Testis (tissue), 3 donors: ENCODE results near the gene ISL1. TPM values are rescaled to one million over a fixed set of nuclear protein-coding genes. Genes with fewer than 3 reads are reported as not detected.

Experiments used
- DNase-seq: peaks from one replicate; pipeline ENCODE4 v3.0.0-alpha.2; 2019
- H3K27ac ChIP-seq, 2 donors: fragments of 200-600 bp; sonication (generic); one replicate each; pipeline ENCODE4 v1.5.1; 2019
- H3K27me3 ChIP-seq: fragments of 200-600 bp; sonication (generic); one replicate; pipeline ENCODE4 v1.5.1; 2019
- H3K36me3 ChIP-seq: fragments of 200-600 bp; sonication (generic); one replicate; pipeline ENCODE4 v1.5.1; 2017; ENCODE audit warnings: low read depth; ENCODE audit errors: missing control alignments
- H3K4me1 ChIP-seq: fragments of 200-600 bp; sonication (generic); one replicate; pipeline ENCODE4 v1.5.1; 2019
- H3K4me3 ChIP-seq, 2 donors: fragments of 200-600 bp; sonication (generic); one replicate each; pipeline ENCODE4 v1.5.1; 2017 to 2019
- H3K9me3 ChIP-seq: fragments of 200-600 bp; sonication (generic); one replicate; pipeline ENCODE4 v1.5.1; 2017
- POLR2A ChIP-seq: fragments of 450-650 bp; IDR thresholded peaks from one replicate; pipeline ENCODE4 v1.6.1; 2017; ENCODE audit warnings: antibody characterized with exemption, mild to moderate bottlenecking, moderate library complexity
- WGBS, 2 donors: methylation state at CpG; one replicate each; pipeline ENCODE4 v1.1.5; 2018; 5-methylcytosine and 5-hydroxymethylcytosine counted together
- intact Hi-C: fragments of 100-400 bp; cut with DNase I; formaldehyde crosslinking; loops from one replicate; pipeline ENCODE4 v1.15.1; 2023; ENCODE audit warnings: low total_unique reads
- polyA plus RNA-seq: library from polyadenylated mRNA; stranded (reverse); fragments of 350-450 nt; fragmentation: Illumina TruSeq; extraction: RNeasy Lipid Tissue Mini Kit (QIAGEN cat#74804); gene quantifications from one replicate; pipeline ENCODE4 v1.2.3, GENCODE V29; 2014; ENCODE audit warnings: low read depth, low replicate concordance; ENCODE audit not compliant: insufficient read depth
- total RNA-seq, 2 donors: library from RNA; depleted of rRNA; stranded (reverse); fragments of >200 nt; gene quantifications; one replicate each; pipeline ENCODE4 v1.2.3, GENCODE V29; 2016
- TF ChIP-seq, protein P1 (sequence below), 3 experiments: fragments of 450-650 bp in 2 of 3; fragments of 200-600 bp in 1 of 3; sonication (generic) in 1 of 3; IDR thresholded peaks; one replicate each; pipeline ENCODE4 v1.5.1; 2016 to 2019; ENCODE audit warnings: antibody characterized with exemption in 3 of 3, mild to moderate bottlenecking in 2 of 3, moderate library complexity in 1 of 3

Gene ISL1
- total and polyA plus RNA-seq, 3 donors from 2014 or later = 2.4 to 5.4 (median 4.5) TPM

DNA sequence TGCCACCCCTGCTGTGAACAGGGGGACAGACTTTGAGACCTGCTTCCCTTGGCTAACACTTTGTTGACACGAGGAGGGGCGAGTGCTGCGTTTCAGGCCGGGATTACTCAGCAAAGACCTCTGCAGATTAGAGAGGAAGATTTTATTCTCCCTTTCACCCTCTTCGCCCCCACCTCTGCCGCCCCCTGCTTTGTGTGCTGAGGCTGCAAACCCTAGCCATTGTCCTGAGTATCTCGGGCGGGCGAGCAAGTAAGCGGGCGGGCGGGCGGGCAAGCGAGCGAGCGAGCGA, 6.0 kb downstream of the ISL1 start:
- Histone ChIP-seq H3K9me3 (no peaks in the 10 kb centered on the region), H3K4me3 (peak overlapping the region in 1 of 2 donors; percentile 34), H3K27ac (no peak overlapping the region), H3K4me1 (peaks cover 5% of the 10 kb centered on the region), H3K36me3 (no peaks in the 10 kb centered on the region), H3K27me3 (no peaks in the 10 kb centered on the region)
- TF ChIP-seq, protein P1, sequence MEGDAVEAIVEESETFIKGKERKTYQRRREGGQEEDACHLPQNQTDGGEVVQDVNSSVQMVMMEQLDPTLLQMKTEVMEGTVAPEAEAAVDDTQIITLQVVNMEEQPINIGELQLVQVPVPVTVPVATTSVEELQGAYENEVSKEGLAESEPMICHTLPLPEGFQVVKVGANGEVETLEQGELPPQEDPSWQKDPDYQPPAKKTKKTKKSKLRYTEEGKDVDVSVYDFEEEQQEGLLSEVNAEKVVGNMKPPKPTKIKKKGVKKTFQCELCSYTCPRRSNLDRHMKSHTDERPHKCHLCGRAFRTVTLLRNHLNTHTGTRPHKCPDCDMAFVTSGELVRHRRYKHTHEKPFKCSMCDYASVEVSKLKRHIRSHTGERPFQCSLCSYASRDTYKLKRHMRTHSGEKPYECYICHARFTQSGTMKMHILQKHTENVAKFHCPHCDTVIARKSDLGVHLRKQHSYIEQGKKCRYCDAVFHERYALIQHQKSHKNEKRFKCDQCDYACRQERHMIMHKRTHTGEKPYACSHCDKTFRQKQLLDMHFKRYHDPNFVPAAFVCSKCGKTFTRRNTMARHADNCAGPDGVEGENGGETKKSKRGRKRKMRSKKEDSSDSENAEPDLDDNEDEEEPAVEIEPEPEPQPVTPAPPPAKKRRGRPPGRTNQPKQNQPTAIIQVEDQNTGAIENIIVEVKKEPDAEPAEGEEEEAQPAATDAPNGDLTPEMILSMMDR (IDR thresholded peaks at IDR 0.05) = no peak
- TF ChIP-seq POLR2A = no peak
- no peak for DNase-seq
- WGBS, 2 donors = 1 to 2% methylated on average over 15 to 17 of the region's 17 CpGs
- intact Hi-C loops = no loop called here

DNA sequence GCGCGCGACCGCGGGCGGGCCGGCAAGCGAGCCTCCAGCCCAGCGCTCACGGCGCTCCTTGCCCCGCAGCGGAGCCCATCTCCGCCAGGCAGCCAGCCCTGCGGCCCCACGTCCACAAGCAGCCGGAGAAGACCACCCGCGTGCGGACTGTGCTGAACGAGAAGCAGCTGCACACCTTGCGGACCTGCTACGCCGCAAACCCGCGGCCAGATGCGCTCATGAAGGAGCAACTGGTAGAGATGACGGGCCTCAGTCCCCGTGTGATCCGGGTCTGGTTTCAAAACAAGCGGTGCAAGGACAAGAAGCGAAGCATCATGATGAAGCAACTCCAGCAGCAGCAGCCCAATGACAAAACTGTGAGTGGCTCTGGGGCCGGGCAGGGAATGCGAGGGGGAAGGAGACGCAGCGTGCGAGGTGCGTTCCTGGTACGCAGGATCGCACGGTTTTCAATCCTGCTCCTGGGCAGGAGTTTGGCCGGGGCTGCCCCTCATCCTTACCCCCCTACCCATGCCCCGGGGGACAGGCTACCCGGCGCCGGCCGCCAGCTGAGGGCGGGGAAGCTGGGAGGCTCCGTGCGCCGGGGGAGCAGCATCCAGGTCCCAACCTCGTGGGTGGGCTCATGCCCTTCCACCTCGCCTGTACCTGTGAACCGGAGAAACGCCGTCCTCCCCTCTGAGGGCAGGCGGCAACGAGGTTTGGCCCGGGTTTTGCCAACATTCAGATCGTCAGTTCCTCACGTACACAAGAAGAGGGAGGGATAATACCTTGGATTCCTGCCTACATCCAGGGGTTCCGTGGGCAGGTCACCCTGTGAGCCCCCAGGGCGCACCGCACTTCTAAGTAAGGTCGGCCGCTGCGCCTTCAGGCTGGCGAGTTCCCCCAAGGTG, 6.6 kb downstream of the ISL1 start:
- TF ChIP-seq, protein P1 (IDR thresholded peaks at IDR 0.05) = no peak
- no peak for TF ChIP-seq POLR2A
- intact Hi-C loops = no loop called here
- WGBS, 2 donors = 0 to 3% methylated on average over 39 to 67 of the region's 68 CpGs
- H3K27ac ChIP-seq = no peak overlapping the region
- no peaks in the 10 kb centered on the region for H3K27me3 ChIP-seq
- H3K4me1 ChIP-seq = peaks cover 5% of the 10 kb centered on the region
- no peak for DNase-seq
- H3K9me3 ChIP-seq = no peaks in the 10 kb centered on the region
- no peaks in the 10 kb centered on the region for H3K36me3 ChIP-seq
- H3K4me3 ChIP-seq = peak overlapping the region in 1 of 2 donors; percentile 34

DNA sequence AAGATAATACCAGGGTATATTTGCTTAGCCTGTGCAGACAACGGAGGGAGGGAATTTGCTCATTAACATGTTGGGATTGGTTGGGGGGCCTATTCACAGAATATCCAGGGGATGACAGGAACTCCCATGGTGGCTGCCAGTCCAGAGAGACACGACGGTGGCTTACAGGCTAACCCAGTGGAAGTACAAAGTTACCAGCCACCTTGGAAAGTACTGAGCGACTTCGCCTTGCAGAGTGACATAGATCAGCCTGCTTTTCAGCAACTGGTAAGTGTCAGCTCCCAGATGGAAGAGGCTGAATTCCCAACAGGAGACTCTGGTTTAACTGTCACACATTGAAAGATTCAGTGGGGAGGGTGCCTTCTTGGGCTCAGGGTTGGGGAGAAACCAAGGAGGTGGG, 7.9 kb downstream of the ISL1 start:
- Histone ChIP-seq H3K27me3 (no peaks in the 10 kb centered on the region), H3K4me1 (peaks cover 5% of the 10 kb centered on the region), H3K4me3 (no peak overlapping the region), H3K9me3 (no peaks in the 10 kb centered on the region), H3K27ac (no peak overlapping the region), H3K36me3 (no peaks in the 10 kb centered on the region)
- DNase-seq = no peak
- no peak for TF ChIP-seq POLR2A
- TF ChIP-seq, protein P1 (IDR thresholded peaks at IDR 0.05) = no peak
- 41 to 54% methylated on average over 5 of the region's 5 CpGs for WGBS, 2 donors
- intact Hi-C loops = no loop called here

DNA sequence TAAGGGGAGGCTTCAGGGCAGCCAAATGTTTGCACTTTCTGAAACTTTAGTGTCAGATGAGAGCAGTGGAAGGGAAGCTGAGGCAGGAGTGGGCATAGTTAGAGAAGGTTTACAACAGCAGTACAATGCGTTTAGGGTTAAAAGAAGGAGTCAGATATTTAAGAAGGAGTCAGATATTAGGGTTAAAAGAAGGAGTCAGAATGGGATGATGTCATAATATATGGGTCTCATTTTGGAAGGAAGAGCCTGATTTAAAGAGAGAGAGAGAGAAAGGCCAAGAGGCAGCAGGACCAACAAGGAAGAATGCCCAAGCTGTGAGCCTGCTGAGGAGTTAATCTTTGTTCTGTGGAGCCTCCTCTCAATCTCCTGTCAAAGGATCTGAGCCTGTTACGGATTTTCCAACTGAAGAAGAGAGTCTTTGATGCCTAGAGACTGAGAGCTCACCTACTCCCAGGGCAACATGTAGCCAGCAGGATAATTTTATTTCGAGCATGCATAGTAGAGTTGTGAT, 9.5 kb downstream of the ISL1 start:
- Histone ChIP-seq H3K27me3 (no peaks in the 10 kb centered on the region), H3K27ac (no peak overlapping the region)
- intact Hi-C loops = no loop called here

More for the DNA sequence above, 9.5 kb downstream of the ISL1 start:
- Histone ChIP-seq H3K4me3 (no peak overlapping the region), H3K4me1 (peaks cover 5% of the 10 kb centered on the region), H3K36me3 (no peaks in the 10 kb centered on the region), H3K9me3 (no peaks in the 10 kb centered on the region)
- no peak for DNase-seq
- no peak for TF ChIP-seq POLR2A
- TF ChIP-seq, protein P1 (IDR thresholded peaks at IDR 0.05) = no peak
- WGBS, 2 donors = 36 to 37% methylated on average over 3 of the region's 3 CpGs
